ENCODE data around the gene ADCY3. TPM values are rescaled to one million over a fixed set of nuclear protein-coding genes. Genes with fewer than 3 reads are reported as not detected.
"Not testable (repeated sequence)": the region's sequence is repeated elsewhere in the genome, so short reads cannot be mapped to it uniquely, and the experiment has no call there.

Gene ADCY3
- total and polyA plus RNA-seq, 2 donors from 2014 or later: 21.1 to 44.6 TPM

DNA sequence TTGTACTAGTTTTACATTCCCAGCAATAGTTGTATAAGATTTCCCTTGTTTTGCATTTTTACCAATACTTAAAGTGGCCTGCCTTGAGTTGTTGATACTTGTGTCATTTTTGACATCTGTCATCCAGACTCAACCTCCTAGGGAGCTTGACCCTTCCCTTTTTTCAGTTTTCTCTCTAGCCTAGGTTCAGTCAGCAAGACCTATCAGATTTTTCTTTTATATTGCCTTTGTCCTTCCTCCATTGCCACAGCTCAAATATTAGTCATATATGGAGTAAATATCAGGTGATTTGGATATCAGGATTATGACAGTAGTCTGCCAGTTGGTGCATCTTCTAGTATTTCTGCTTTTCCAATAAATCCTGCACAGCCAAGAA is 113.4 kb downstream of the ADCY3 start:
- Histone ChIP-seq H3K4me3 (ENCODE audit: low read length in 3 of 3) (no peak overlapping the region), H3K9me3 (ENCODE audit: control insufficient read depth in 2 of 3, insufficient read depth in 1 of 3, low read length in 3 of 3) (no peaks in the 10 kb centered on the region), H3K4me1 (ENCODE audit: control insufficient read depth in 2 of 3, insufficient read depth in 2 of 3, low read depth in 1 of 3, low read length in 3 of 3) (no peaks in the 10 kb centered on the region), H3K27me3 (ENCODE audit: control insufficient read depth, insufficient read depth, low read length) (no peaks in the 10 kb centered on the region), H3K9ac (ENCODE audit: low read length in 3 of 3) (no peak overlapping the region), H3K27ac (ENCODE audit: low read depth in 2 of 2, low read length in 2 of 2) (no peak overlapping the region), H3K36me3 (ENCODE audit: control insufficient read depth in 2 of 3, insufficient read depth in 3 of 3, low read length in 3 of 3) (no peaks in the 10 kb centered on the region)
- intact Hi-C loops (cut with DNase I): no loop called here
- DNase-seq (no peak), FAIRE-seq (no peak)
- TF ChIP-seq, protein P1, sequence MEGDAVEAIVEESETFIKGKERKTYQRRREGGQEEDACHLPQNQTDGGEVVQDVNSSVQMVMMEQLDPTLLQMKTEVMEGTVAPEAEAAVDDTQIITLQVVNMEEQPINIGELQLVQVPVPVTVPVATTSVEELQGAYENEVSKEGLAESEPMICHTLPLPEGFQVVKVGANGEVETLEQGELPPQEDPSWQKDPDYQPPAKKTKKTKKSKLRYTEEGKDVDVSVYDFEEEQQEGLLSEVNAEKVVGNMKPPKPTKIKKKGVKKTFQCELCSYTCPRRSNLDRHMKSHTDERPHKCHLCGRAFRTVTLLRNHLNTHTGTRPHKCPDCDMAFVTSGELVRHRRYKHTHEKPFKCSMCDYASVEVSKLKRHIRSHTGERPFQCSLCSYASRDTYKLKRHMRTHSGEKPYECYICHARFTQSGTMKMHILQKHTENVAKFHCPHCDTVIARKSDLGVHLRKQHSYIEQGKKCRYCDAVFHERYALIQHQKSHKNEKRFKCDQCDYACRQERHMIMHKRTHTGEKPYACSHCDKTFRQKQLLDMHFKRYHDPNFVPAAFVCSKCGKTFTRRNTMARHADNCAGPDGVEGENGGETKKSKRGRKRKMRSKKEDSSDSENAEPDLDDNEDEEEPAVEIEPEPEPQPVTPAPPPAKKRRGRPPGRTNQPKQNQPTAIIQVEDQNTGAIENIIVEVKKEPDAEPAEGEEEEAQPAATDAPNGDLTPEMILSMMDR (IDR thresholded peaks at IDR 0.05; ENCODE audit: borderline replicate concordance, extremely low read depth, insufficient read depth): no peak

DNA sequence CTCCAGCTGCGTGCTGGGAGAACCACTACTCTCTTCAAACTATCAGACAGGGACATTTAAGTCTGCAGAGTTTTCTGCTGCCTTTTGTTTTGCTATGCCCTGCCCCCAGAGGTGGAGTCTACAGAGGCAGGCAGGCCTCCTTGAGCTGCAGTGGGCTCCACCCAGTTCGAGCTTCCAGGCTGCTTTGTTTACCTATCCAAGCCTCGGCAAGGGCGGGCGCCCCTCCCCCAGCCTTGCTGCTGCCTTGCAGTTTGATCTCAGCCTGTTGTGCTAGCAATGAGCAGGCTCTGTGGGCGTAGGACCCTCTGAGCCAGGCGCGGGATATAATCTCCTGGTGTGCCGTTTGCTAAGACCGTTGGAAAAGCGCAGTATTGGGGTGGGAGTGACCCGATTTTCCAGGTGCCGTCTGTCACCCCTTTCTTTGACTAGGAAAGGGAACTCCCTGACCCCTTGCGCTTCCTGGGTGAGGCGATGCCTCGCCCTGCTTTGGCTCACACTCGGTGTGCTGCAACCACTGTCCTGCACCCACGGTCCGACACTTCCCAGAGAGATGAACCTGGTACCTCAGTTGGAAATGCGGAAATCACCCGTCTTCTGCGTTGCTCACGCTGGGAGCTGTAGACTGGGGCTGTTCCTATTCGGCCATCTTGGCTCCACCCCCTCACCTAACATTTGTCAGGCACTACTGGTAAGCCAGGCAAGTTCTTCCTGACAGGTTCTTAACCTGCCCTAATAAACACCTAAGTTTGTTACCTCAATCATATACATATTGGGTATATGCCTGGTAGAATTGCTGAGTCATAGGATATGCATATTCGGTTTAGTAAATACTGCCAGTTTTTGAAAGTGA is 114.0 kb downstream of the ADCY3 start:
- H3K4me3 ChIP-seq (ENCODE audit: low read length in 3 of 3); FAIRE-seq; H3K9ac ChIP-seq (ENCODE audit: low read length in 3 of 3); H3K9me3 ChIP-seq (ENCODE audit: control insufficient read depth in 2 of 3, insufficient read depth in 1 of 3, low read length in 3 of 3); H3K27me3 ChIP-seq (ENCODE audit: control insufficient read depth, insufficient read depth, low read length); intact Hi-C loops (cut with DNase I); H3K36me3 ChIP-seq (ENCODE audit: control insufficient read depth in 2 of 3, insufficient read depth in 3 of 3, low read length in 3 of 3); H3K27ac ChIP-seq (ENCODE audit: low read depth in 2 of 2, low read length in 2 of 2); H3K4me1 ChIP-seq (ENCODE audit: control insufficient read depth in 2 of 3, insufficient read depth in 2 of 3, low read depth in 1 of 3, low read length in 3 of 3); DNase-seq: not testable (repeated sequence)

DNA sequence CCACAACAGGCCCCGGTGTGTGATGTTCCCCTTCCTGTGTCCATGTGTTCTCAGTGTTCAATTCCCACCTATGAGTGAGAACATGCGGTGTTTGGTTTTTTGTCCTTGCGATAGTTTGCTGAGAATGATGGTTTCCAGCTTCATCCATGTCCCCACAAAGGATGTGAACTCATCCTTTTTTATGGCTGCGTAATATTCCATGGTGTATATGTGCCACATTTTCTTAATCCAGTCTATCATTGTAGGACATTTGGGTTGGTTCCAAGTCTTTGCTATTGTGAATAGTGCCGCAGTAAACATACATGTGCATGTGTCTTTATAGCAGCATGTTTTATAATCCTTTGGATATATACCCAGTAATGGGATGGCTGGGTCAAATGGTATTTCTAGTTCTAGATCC is 119.5 kb downstream of the ADCY3 start:
- FAIRE-seq; H3K9me3 ChIP-seq (ENCODE audit: control insufficient read depth in 2 of 3, insufficient read depth in 1 of 3, low read length in 3 of 3); H3K4me3 ChIP-seq (ENCODE audit: low read length in 3 of 3); DNase-seq; H3K4me1 ChIP-seq (ENCODE audit: control insufficient read depth in 2 of 3, insufficient read depth in 2 of 3, low read depth in 1 of 3, low read length in 3 of 3); H3K36me3 ChIP-seq (ENCODE audit: control insufficient read depth in 2 of 3, insufficient read depth in 3 of 3, low read length in 3 of 3); H3K9ac ChIP-seq (ENCODE audit: low read length in 3 of 3); H3K27ac ChIP-seq (ENCODE audit: low read depth in 2 of 2, low read length in 2 of 2); intact Hi-C loops (cut with DNase I); H3K27me3 ChIP-seq (ENCODE audit: control insufficient read depth, insufficient read depth, low read length): not testable (repeated sequence)

DNA sequence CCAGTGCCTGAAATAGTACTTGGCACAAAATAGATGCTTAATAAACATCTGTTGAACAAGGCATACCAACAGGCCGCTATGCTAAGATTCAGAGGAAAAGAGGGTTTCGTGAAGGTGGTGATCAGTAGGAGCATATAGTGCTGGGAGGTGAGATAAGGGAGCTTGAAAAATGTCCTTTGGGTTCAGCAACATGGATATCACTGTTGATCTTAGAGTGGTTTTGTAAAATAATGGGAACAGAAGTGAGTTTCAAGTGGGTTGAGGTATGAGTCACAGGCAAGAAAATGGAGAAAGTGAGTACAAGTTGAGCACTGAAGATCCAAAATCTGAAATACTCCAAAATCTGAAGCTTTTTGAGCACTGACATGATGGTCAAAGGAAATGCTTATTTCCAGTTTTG is 122.4 kb downstream of the ADCY3 start:
- no peak overlapping the region for H3K9ac ChIP-seq (ENCODE audit: low read length in 3 of 3)
- intact Hi-C loops (cut with DNase I): no loop called here
- peaks cover 0 to 6% (median 0%) of the 10 kb centered on the region in 3 donors for H3K4me1 ChIP-seq (ENCODE audit: control insufficient read depth in 2 of 3, insufficient read depth in 2 of 3, low read depth in 1 of 3, low read length in 3 of 3)
- no peaks in the 10 kb centered on the region for H3K36me3 ChIP-seq (ENCODE audit: control insufficient read depth in 2 of 3, insufficient read depth in 3 of 3, low read length in 3 of 3)
- H3K27ac ChIP-seq (ENCODE audit: low read depth in 2 of 2, low read length in 2 of 2): no peak overlapping the region
- no peaks in the 10 kb centered on the region for H3K27me3 ChIP-seq (ENCODE audit: control insufficient read depth, insufficient read depth, low read length)
- DNase-seq: no peak
- TF ChIP-seq, protein P1 (IDR thresholded peaks at IDR 0.05; ENCODE audit: borderline replicate concordance, extremely low read depth, insufficient read depth): no peak
- no peak for FAIRE-seq
- H3K9me3 ChIP-seq (ENCODE audit: control insufficient read depth in 2 of 3, insufficient read depth in 1 of 3, low read length in 3 of 3): no peaks in the 10 kb centered on the region
- H3K4me3 ChIP-seq (ENCODE audit: low read length in 3 of 3): no peak overlapping the region
